Left ventricle myocardium inferior (tissue), 1 donor: Measurements from ENCODE around the gene SEMA4D. TPM values are rescaled to one million over a fixed set of nuclear protein-coding genes. Genes with fewer than 3 reads are reported as not detected.

Experiments used
- DNase-seq: peaks from one replicate; pipeline ENCODE4 v3.0.0-alpha.2; 2020
- H3K27ac ChIP-seq: fragments of 200-600 bp; replicated peaks from 2 replicates; pipeline ENCODE4 v1.8.0; 2021
- H3K27me3 ChIP-seq: fragments of 200-600 bp; 2 replicates; pipeline ENCODE4 v1.8.0; 2021; ENCODE audit warnings: low read depth
- H3K36me3 ChIP-seq: fragments of 200-600 bp; 2 replicates; pipeline ENCODE4 v1.8.0; 2021
- H3K4me1 ChIP-seq: fragments of 200-600 bp; 2 replicates; pipeline ENCODE4 v1.8.0; 2021
- H3K4me3 ChIP-seq: fragments of 200-600 bp; 2 replicates; pipeline ENCODE4 v1.8.0; 2021; ENCODE audit warnings: mild to moderate bottlenecking, moderate library complexity
- H3K9me3 ChIP-seq: fragments of 200-600 bp; replicated peaks from 2 replicates; pipeline ENCODE4 v1.8.0; 2021
- CTCF ChIP-seq: fragments of 200-600 bp; IDR thresholded peaks from 2 replicates; pipeline ENCODE4 v1.8.0; 2021; ENCODE audit warnings: antibody characterized with exemption, mild to moderate bottlenecking, borderline replicate concordance
- intact Hi-C: fragments of 100-400 bp; cut with micrococcal nuclease; formaldehyde crosslinking; loops from one replicate; pipeline ENCODE4 v1.11.0; 2022
- total RNA-seq: library from RNA; stranded (reverse); fragmentation: NEBNext Ultra II Directional; extraction: Animal tissue kit (Norgen Biotek cat#: 25700); gene quantifications from one replicate; pipeline ENCODE4 v1.2.1, GENCODE V29; 2021
- donor health status: DM: no; HTN: yes; CAD: no; lungs with severe emphysema.

Gene SEMA4D
- total RNA-seq, 1 donor from 2014 or later: 17.1 TPM

DNA sequence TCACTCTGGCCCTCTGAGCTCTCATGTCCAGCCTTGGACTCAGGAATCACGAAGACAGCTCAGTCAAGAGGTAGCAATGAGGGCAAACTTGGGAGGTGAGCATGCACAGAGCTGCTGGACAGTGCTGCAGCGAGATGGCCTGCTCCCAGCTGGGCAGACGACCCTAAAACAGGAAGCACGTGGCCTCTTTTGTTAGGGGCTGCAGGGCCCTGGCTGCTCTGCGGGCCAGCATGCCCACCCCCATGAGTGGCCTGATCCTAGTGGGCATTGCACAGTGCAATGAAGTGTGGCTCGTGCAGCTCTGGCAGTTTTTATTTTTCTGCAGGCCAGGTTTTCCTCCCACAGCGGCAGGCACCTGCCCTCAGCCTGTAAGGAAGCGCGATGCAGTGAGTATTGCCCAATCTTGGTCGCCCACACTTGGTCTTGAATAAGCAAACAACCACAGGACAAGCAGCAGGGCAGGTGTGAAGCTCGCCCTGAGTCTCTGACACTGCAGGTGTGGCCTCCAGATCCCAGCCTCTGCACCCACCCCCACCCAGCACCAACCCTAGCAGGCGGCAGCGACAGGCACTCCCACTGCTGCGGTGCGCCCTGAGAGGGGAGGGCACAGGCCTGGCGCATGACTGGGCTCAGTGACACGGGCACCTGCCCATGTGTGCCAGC, 60.8 kb downstream of the SEMA4D start:
- Histone ChIP-seq H3K4me3 (no peak overlapping the region), H3K27ac (no peak overlapping the region), H3K36me3 (no peaks in the 10 kb centered on the region), H3K27me3 (no peaks in the 10 kb centered on the region), H3K4me1 (peaks cover 18% of the 10 kb centered on the region), H3K9me3 (no peaks in the 10 kb centered on the region)
- intact Hi-C loops: no loop called here
- no peak for TF ChIP-seq CTCF
- no peak for DNase-seq

DNA sequence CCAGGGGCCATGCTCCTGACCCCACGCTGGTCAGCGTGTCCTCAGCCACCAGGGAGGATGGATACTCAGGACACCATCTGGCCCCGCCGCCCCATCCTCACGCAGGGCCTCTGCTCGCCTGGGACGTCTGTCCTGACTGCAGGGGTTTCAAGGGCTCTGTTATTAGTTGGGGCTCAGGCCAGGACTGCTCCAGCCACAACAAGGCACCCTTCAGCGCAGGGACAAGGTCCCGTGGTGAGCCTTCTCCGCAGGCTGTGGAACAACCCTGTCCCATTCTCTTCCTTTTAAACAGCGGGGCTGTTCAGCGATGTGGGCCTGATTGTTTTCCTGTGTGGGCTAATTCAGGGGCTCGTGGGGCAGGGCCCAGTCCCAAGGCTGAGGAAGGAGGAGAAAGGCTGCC, 61.6 kb downstream of the SEMA4D start:
- no peak overlapping the region for H3K4me3 ChIP-seq
- no peaks in the 10 kb centered on the region for H3K9me3 ChIP-seq
- H3K36me3 ChIP-seq: no peaks in the 10 kb centered on the region
- no peak for DNase-seq
- H3K27ac ChIP-seq: no peak overlapping the region
- TF ChIP-seq CTCF: no peak
- peaks cover 23% of the 10 kb centered on the region for H3K4me1 ChIP-seq
- intact Hi-C loops: no loop called here
- H3K27me3 ChIP-seq: no peaks in the 10 kb centered on the region

DNA sequence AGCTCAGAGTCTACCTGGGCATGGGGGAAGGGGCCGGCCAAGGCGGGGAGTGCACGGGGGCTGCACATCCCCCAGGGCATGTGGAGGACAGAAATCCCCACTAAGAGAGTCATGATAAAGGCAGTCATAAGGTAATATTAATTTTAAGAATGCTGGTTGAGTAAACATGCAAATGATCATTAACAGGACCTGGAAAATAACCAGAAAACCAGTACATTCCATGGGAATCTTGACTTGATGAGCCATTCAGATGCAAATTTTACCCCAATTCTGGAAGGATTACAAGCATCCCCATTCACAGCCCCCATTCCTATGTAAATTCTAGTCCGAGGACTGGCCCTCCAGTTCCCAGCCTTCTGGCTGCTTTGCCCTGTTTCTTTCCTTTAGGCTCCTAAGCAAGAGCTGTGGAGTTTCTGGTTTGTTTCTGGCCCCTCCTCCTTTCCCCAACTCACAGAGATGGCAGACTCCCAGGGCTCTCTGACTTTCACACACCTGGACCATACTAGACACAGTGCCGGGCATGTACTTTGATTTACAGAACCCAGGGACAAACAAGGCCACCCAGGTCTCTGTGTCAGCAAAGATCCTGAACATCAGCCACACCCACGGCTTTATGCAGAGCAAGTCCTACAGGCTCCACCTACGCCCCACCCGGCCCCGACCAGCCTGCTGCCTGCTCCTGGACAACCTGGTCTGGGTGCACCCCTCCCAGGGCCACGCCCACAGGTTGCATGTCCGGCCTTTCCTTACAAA, 62.7 kb downstream of the SEMA4D start:
- intact Hi-C loops: no loop called here
- DNase-seq: no peak
- no peaks in the 10 kb centered on the region for H3K9me3 ChIP-seq
- peaks cover 22% of the 10 kb centered on the region for H3K4me1 ChIP-seq
- H3K4me3 ChIP-seq: no peak overlapping the region
- no peak overlapping the region for H3K27ac ChIP-seq
- TF ChIP-seq CTCF: no peak
- no peaks in the 10 kb centered on the region for H3K36me3 ChIP-seq
- no peaks in the 10 kb centered on the region for H3K27me3 ChIP-seq

DNA sequence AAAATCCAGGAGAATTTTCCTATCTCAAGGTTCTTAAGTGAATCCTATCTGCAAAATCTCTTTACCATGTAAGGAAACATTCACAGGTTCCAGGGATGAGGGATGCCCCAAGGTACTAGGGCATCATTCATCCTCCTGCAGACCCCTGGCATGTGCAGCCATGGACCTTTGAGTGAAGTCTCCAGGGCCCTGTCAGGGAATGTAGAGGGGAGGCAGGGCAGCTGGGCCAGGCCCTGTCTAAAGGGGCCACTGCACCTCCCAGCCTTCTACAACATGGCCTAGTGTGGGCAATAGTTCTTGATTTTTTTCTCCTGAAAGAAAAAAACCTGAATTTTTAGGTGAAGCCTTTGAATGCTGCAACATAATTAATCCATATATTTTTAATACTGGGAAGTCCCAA, 63.3 kb downstream of the SEMA4D start:
- peaks cover 22% of the 10 kb centered on the region for H3K4me1 ChIP-seq

DNA sequence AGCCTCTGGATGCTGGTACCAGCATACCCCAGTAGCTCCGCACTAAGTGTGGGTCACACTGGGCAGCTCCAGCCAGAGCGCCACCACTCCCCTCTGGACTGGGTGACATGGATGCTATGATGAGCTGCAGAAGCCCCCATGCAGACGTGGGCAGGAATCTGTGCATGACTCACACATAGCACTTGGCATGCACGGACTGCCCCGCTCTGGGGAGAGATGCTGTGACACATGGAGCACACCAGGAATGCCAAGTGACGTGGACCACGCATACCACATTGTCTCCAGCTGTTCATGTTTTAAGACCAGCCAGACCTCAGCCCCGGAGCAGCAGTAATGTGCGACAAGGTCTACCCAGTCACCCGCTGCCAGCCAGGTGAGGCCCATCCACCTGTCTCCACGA, 64.1 kb downstream of the SEMA4D start:
- H3K36me3 ChIP-seq: no peaks in the 10 kb centered on the region
- H3K27me3 ChIP-seq: no peaks in the 10 kb centered on the region
- no peak for TF ChIP-seq CTCF
- peaks cover 22% of the 10 kb centered on the region for H3K4me1 ChIP-seq
- DNase-seq: no peak
- H3K27ac ChIP-seq: no peak overlapping the region
- intact Hi-C loops: no loop called here
- no peaks in the 10 kb centered on the region for H3K9me3 ChIP-seq
- no peak overlapping the region for H3K4me3 ChIP-seq

More for the DNA sequence above, 63.3 kb downstream of the SEMA4D start:
- Histone ChIP-seq H3K27me3 (no peaks in the 10 kb centered on the region), H3K36me3 (no peaks in the 10 kb centered on the region), H3K4me3 (no peak overlapping the region), H3K9me3 (no peaks in the 10 kb centered on the region), H3K27ac (no peak overlapping the region)
- intact Hi-C loops: no loop called here
- DNase-seq: no peak
- no peak for TF ChIP-seq CTCF
